CD4-positive, alpha-beta T cell (primary cell): ENCODE measurements around the gene TRAIP. TPM values are rescaled to one million over a fixed set of nuclear protein-coding genes. Genes with fewer than 3 reads are reported as not detected.
"Not testable (repeated sequence)": the region's sequence is repeated elsewhere in the genome, so short reads cannot be mapped to it uniquely, and the experiment has no call there.

Source experiments
- ATAC-seq: fragments of 200-7000 bp; cut with Tn5 transposase; one replicate; pipeline ENCODE4 v1.10.0; 2022; ENCODE audit warnings: mild to moderate bottlenecking; ENCODE audit not compliant: poor library complexity
- CTCF ChIA-PET: fragments of 350-600 bp; sonication (Branson Sonifier 250); formaldehyde crosslinking; loops from one replicate; lab custom pipeline; 2021; ENCODE audit warnings: antibody characterized with exemption, inconsistent platforms; lab: Charles Lee
- POLR2A ChIA-PET: fragments of 350-600 bp; sonication (Branson Sonifier 250); formaldehyde crosslinking; loops from one replicate; lab custom pipeline; 2021; ENCODE audit warnings: antibody characterized with exemption, inconsistent platforms; lab: Charles Lee
- DNase-seq, 14 experiments: peaks; one replicate each; pipeline ENCODE4 v3.0.0-alpha.2; 2013 to 2020; ENCODE audit warnings: mixed read lengths in 2 of 14
- H3K27ac ChIP-seq, 2 donors: one replicate each; pipeline versions ENCODE4 v1.5.1 to v1.7.0; 2013; ENCODE audit warnings: low read length in 2 of 2, low read depth in 1 of 2, mild to moderate bottlenecking in 1 of 2
- H3K27me3 ChIP-seq, 2 experiments: 1 replicate in 1 of 2; 2 replicates in 1 of 2; pipeline versions ENCODE4 v1.6.1 to v1.7.0; 2013; ENCODE audit warnings: low read length in 2 of 2, control low read depth in 1 of 2, mild to moderate bottlenecking in 1 of 2, moderate library complexity in 1 of 2; ENCODE audit not compliant: insufficient read depth in 2 of 2, control insufficient read depth in 1 of 2
- H3K36me3 ChIP-seq: one replicate; pipeline ENCODE4 v1.6.1; 2013; ENCODE audit warnings: low read length, control low read depth; ENCODE audit not compliant: insufficient read depth
- H3K4me1 ChIP-seq: one replicate; pipeline ENCODE4 v1.6.1; 2013; ENCODE audit warnings: low read length, control low read depth; ENCODE audit not compliant: insufficient read depth
- H3K4me3 ChIP-seq: one replicate; pipeline ENCODE4 v1.5.1; 2013; ENCODE audit warnings: mild to moderate bottlenecking, low read length, moderate library complexity
- H3K9me3 ChIP-seq, 2 experiments: 1 replicate in 1 of 2; 2 replicates in 1 of 2; pipeline versions ENCODE4 v1.6.1 to v1.7.0; 2013; ENCODE audit warnings: low read length in 2 of 2, mild to moderate bottlenecking in 2 of 2, control low read depth in 1 of 2, moderate library complexity in 1 of 2; ENCODE audit not compliant: control insufficient read depth in 1 of 2, insufficient read depth in 1 of 2
- H3K27ac Mint-ChIP-seq: one replicate; pipeline ENCODE4 v1.8.0; 2020; ENCODE audit warnings: mixed read lengths
- H3K27me3 Mint-ChIP-seq: one replicate; pipeline ENCODE4 v1.8.0; 2021; ENCODE audit warnings: mixed read lengths
- H3K36me3 Mint-ChIP-seq: one replicate; pipeline ENCODE4 v1.8.0; 2021; ENCODE audit warnings: low read depth, mixed read lengths
- H3K4me1 Mint-ChIP-seq: one replicate; pipeline ENCODE4 v1.8.0; 2021; ENCODE audit warnings: low read depth, mixed read lengths
- H3K4me3 Mint-ChIP-seq: one replicate; pipeline ENCODE4 v1.8.0; 2020; ENCODE audit warnings: mild to moderate bottlenecking, mixed read lengths
- H3K9me3 Mint-ChIP-seq: one replicate; pipeline ENCODE4 v1.8.0; 2020; ENCODE audit warnings: mixed read lengths
- intact Hi-C, 2 experiments: fragments of 100-400 bp; cut with DNase I in 1 of 2; cut with micrococcal nuclease in 1 of 2; formaldehyde crosslinking; loops; one replicate each; pipeline versions ENCODE4 v1.15.1 to v1.9.0; 2023 to 2025; cut with DNase I, micrococcal nuclease
- total RNA-seq, 174 experiments: library from RNA in 2 of 174; stranded (reverse) in 2 of 174; gene quantifications; one replicate each; pipeline ENCODE4 v1.2.3 and lab custom pipeline; 2021 to 2026
- TF ChIP-seq, protein P1 (sequence below): fragments of 200-600 bp; IDR thresholded peaks from one replicate; pipeline ENCODE4 v1.8.0; 2022; ENCODE audit warnings: antibody characterized with exemption, mild to moderate bottlenecking

TRAIP gene
- total RNA-seq, 2 experiments from 2014 or later: 2.4 TPM

DNA sequence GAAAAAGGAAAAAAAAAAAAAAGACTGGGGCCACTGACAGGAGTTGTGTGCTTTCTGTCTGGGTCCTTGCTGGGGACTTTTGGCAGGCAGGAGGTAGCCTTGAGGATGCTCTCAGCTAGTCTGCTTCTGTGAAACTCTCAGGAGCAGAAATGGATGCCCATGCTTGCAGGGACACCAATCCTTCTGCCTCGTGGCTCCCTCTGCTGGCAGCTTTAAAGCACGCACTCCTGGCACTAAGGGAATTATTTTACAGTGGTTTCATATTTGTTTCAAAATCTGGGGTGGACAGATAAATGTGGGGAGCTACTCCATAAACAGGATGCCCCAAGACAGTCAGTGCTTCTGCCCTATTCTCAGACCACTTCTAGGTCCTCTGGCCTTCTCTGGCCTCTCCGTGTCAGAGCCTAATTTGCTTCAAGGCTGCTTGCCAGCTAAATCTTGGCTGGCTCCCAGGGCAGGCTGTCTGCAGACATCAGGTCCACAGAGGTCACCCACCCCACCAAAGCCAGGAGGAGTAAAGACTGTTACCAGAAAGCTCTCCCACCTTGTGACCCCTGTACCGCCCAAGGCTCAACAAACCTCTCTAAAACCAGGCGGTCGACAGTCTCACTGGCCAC is 17.1 kb downstream of the TRAIP start:
- Mint-ChIP-seq H3K4me1 (no peaks in the 10 kb centered on the region), H3K4me3 (no peak overlapping the region), H3K9me3 (no peaks in the 10 kb centered on the region), H3K27me3 (no peaks in the 10 kb centered on the region), H3K36me3 (no peaks in the 10 kb centered on the region), H3K27ac (no peak overlapping the region)
- Histone ChIP-seq H3K9me3 (no peaks in the 10 kb centered on the region), H3K4me3 (no peak overlapping the region), H3K27me3 (no peaks in the 10 kb centered on the region), H3K4me1 (peaks cover 3% of the 10 kb centered on the region), H3K27ac (no peak overlapping the region), H3K36me3 (no peaks in the 10 kb centered on the region)
- ATAC-seq (peak; percentile 99), DNase-seq (peak; percentile 73 to 91 (median 79))
- POLR2A ChIA-PET: interaction anchor here (0.7 to 2.3 kb wide), 4 partner anchors 34 to 299 kb away, joined by 3 to 62 read pairs (median 5); partner anchors contain the start of genes INKA1 and MON1A
- CTCF ChIA-PET: interaction anchor here (0.5 to 4.2 kb wide), 24 partner anchors 11 to 300 kb away, joined by 3 to 103 read pairs (median 4); partner anchors contain the start of genes AMIGO3, CDHR4, INKA1 and RBM6
- TF ChIP-seq, protein P1, sequence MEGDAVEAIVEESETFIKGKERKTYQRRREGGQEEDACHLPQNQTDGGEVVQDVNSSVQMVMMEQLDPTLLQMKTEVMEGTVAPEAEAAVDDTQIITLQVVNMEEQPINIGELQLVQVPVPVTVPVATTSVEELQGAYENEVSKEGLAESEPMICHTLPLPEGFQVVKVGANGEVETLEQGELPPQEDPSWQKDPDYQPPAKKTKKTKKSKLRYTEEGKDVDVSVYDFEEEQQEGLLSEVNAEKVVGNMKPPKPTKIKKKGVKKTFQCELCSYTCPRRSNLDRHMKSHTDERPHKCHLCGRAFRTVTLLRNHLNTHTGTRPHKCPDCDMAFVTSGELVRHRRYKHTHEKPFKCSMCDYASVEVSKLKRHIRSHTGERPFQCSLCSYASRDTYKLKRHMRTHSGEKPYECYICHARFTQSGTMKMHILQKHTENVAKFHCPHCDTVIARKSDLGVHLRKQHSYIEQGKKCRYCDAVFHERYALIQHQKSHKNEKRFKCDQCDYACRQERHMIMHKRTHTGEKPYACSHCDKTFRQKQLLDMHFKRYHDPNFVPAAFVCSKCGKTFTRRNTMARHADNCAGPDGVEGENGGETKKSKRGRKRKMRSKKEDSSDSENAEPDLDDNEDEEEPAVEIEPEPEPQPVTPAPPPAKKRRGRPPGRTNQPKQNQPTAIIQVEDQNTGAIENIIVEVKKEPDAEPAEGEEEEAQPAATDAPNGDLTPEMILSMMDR: peak; percentile 84
- intact Hi-C loops: loop anchor here (1.0 to 2.0 kb wide), 4 partner anchors 37 to 300 kb away; no protein-coding TSS in a partner anchor

DNA sequence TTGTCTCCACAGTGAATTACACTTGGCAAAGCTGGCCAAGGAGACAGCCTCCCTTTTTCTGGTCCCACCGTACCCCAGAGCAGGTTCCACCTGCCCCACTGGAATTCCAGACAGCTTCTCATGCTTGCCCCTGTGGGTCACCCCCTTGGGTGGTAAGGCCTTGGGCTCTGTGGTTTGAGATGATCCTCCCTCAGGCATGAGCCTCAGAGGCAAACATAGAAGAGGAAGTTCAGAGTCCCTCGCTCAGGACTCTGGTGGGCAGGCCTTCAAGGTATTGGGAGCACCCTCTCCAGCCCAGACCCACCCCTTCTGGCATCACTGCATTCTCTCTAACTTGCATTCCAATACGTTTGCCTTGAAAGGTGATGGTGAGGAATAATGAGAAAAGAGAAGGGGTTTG is 25.0 kb downstream of the TRAIP start:
- ChIA-PET POLR2A (no interaction called here), CTCF (no interaction called here)
- Histone ChIP-seq H3K27ac (no peak overlapping the region), H3K36me3 (peaks cover 7% of the 10 kb centered on the region), H3K4me1 (no peaks in the 10 kb centered on the region), H3K27me3 (no peaks in the 10 kb centered on the region), H3K4me3 (no peak overlapping the region), H3K9me3 (no peaks in the 10 kb centered on the region)
- TF ChIP-seq, protein P1: no peak
- no peaks in the 10 kb centered on the region for H3K27me3 Mint-ChIP-seq
- H3K36me3 Mint-ChIP-seq: no peaks in the 10 kb centered on the region
- intact Hi-C loops: loop anchor here in 1 of 2 experiments (1.0 kb wide), 1 partner anchor 17 kb away; no protein-coding TSS in a partner anchor
- H3K9me3 Mint-ChIP-seq: no peaks in the 10 kb centered on the region
- no peak for DNase-seq
- no peak overlapping the region for H3K27ac Mint-ChIP-seq
- H3K4me3 Mint-ChIP-seq: no peak overlapping the region
- no peak for ATAC-seq
- no peaks in the 10 kb centered on the region for H3K4me1 Mint-ChIP-seq

DNA sequence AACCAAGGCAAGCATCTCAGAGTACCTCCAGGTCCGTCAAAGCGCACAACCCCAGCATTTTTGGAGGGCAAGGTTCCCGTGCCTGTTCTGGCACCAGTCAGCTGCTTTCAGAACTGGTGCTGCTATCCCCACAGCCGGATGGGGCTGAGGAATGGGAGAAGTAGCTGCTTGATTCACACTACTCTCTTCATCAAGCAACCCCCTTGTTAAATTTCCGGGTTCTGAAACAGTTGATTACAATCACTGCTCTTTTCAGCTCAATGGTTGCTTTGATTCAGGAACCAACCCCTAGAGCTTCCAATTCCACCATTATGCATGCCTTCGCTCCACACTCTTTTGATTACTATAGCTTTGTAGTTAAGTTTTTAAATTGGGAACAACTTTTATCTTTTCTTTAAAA is 30.3 kb downstream of the TRAIP start:
- CTCF ChIA-PET: interaction anchor here (1.2 to 2.4 kb wide), 2 partner anchors 13 to 23 kb away, joined by 3 to 9 read pairs; no protein-coding TSS in a partner anchor
- DNase-seq: no peak
- no peak overlapping the region for H3K4me3 ChIP-seq
- Mint-ChIP-seq H3K4me3 (no peak overlapping the region), H3K36me3 (no peaks in the 10 kb centered on the region), H3K9me3 (no peaks in the 10 kb centered on the region), H3K27me3 (no peaks in the 10 kb centered on the region), H3K4me1 (no peaks in the 10 kb centered on the region), H3K27ac (no peak overlapping the region)
- H3K27ac ChIP-seq: no peak overlapping the region
- no peaks in the 10 kb centered on the region for H3K9me3 ChIP-seq
- H3K4me1 ChIP-seq: no peaks in the 10 kb centered on the region
- H3K27me3 ChIP-seq: no peaks in the 10 kb centered on the region
- POLR2A ChIA-PET: interaction anchor here (0.7 kb wide), 1 partner anchor 1441 kb away, joined by 4 read pairs; no protein-coding TSS in a partner anchor
- TF ChIP-seq, protein P1: no peak
- intact Hi-C loops: no loop called here
- peaks cover 3% of the 10 kb centered on the region for H3K36me3 ChIP-seq
- ATAC-seq: no peak

DNA sequence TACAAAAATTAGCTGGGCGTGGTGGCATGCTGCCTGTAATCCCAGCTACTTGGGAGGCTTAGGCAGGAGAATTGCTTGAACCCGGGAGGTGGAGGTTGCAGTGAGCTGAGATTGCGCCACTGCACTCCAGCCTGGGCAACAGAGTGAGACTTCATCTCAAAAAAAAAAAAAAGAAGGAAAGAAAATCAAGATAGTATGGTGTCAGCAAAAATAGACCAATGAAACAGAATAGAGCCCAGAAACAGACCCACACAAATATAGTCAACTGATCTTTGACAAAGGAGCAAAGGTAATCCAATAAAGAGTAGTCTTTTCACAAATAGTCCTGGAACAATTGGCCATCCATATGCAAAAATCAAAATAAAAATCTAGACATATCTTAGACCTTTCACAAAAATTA is 33.2 kb downstream of the TRAIP start:
- H3K4me3 Mint-ChIP-seq, H3K27me3 ChIP-seq, DNase-seq, H3K4me1 Mint-ChIP-seq, H3K27me3 Mint-ChIP-seq, ATAC-seq, intact Hi-C loops, H3K9me3 ChIP-seq, H3K9me3 Mint-ChIP-seq, H3K4me3 ChIP-seq, H3K36me3 ChIP-seq, H3K27ac Mint-ChIP-seq, H3K4me1 ChIP-seq, H3K36me3 Mint-ChIP-seq, POLR2A ChIA-PET, H3K27ac ChIP-seq: not testable (repeated sequence)
- CTCF ChIA-PET: interaction anchor here (2.9 kb wide), 1 partner anchor 16 kb away, joined by 8 read pairs; no protein-coding TSS in a partner anchor
